ENCODE measurements around the gene FKBP4. TPM values are rescaled to one million over a fixed set of nuclear protein-coding genes. Genes with fewer than 3 reads are reported as not detected.

FKBP4 gene
- total and polyA plus RNA-seq, 2 donors (not counting 3 experiments of a cell fraction or from before 2014, with no cell fraction given) = 31.0 to 85.6 TPM

DNA sequence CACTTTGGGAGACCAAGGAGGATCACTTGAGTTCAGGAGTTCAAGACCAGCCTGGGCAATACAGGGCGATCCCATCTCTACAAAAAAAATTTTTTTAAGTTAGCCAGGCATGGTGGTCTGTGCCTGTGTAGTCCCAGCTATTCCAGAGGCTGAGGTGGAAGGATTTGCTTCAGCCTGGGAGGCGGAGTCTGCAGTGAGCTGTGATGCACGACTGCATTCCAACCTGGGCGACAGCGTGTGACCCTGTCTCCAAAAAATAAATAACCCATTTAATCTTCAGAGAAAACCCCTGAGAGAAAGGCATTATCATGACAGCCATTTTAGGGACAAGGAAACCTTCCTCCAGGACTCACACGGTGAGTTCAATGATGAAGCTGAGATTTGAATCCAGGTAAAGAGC is 3.7 kb upstream of the FKBP4 start:
- no peak overlapping the region for H3K9ac ChIP-seq (replicated peaks; ENCODE audit: extremely low read depth, insufficient read depth, low read length)
- H3K9me1 ChIP-seq (replicated peaks; ENCODE audit: control insufficient read depth, extremely low read depth, insufficient read depth, low read length) = no peaks in the 10 kb centered on the region
- ChIA-PET CTCF (no interaction called here), POLR2A (no interaction called here)
- no peaks in the 10 kb centered on the region for H3K36me3 ChIP-seq (ENCODE audit: control insufficient read depth in 2 of 2, extremely low read depth in 1 of 2, insufficient read depth in 2 of 2, low read length in 2 of 2)
- intact Hi-C loops (cut with micrococcal nuclease) = no loop called here
- no peak overlapping the region for H3K27ac ChIP-seq (ENCODE audit: insufficient read depth, low read depth, low read length)
- FAIRE-seq = no peak
- peaks cover 5 to 14% of the 10 kb centered on the region in 2 experiments for H3K27me3 ChIP-seq (ENCODE audit: control insufficient read depth in 2 of 2, insufficient read depth in 2 of 2, low read length in 2 of 2)
- H4K20me1 ChIP-seq (replicated peaks; ENCODE audit: control insufficient read depth, extremely low read depth, insufficient read depth, low read length) = no peaks in the 10 kb centered on the region
- no peak overlapping the region for H2AFZ ChIP-seq (ENCODE audit: low read depth, low read length)
- no peak overlapping the region for H3K4me3 ChIP-seq (replicated peaks in 1 of 3; ENCODE audit: insufficient read depth in 1 of 3, low read depth in 1 of 3, low read length in 3 of 3)
- H3K4me2 ChIP-seq (ENCODE audit: insufficient read depth, low read length) = no peak overlapping the region
- H3K9me3 ChIP-seq (replicated peaks; ENCODE audit: control insufficient read depth, insufficient read depth, low read length) = no peaks in the 10 kb centered on the region
- dilution Hi-C loops (cut with MboI; ENCODE audit: extremely low pct_ligation_motif_present, low sequenced_read_pairs) = no loop called here
- TF ChIP-seq, protein P1, sequence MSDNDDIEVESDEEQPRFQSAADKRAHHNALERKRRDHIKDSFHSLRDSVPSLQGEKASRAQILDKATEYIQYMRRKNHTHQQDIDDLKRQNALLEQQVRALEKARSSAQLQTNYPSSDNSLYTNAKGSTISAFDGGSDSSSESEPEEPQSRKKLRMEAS (IDR thresholded peaks at IDR 0.05; ENCODE audit: insufficient read depth, insufficient read length) = no peak
- TF ChIP-seq MYC (IDR thresholded peaks at IDR 0.05; ENCODE audit: low read depth, low read length) (no peak), FOS (IDR thresholded peaks at IDR 0.05; ENCODE audit: borderline replicate concordance, insufficient read depth, low read length) (no peak), POLR2AphosphoS5 (IDR thresholded peaks at IDR 0.05; ENCODE audit: insufficient read depth, low read depth, low read length) (no peak), EZH2 (IDR thresholded peaks at IDR 0.05; ENCODE audit: borderline replicate concordance, low read depth, low read length, severe bottlenecking) (no peak), JUN (IDR thresholded peaks at IDR 0.05; ENCODE audit: borderline replicate concordance, insufficient read depth, insufficient read length, low read depth) (no peak), GATA2 (IDR thresholded peaks at IDR 0.05; ENCODE audit: insufficient read depth, insufficient read length, low read depth, low read length) (no peak), POLR2A (IDR thresholded peaks at IDR 0.05; ENCODE audit: low read depth, low read length) (no peak)
- TF ChIP-seq, protein P2, sequence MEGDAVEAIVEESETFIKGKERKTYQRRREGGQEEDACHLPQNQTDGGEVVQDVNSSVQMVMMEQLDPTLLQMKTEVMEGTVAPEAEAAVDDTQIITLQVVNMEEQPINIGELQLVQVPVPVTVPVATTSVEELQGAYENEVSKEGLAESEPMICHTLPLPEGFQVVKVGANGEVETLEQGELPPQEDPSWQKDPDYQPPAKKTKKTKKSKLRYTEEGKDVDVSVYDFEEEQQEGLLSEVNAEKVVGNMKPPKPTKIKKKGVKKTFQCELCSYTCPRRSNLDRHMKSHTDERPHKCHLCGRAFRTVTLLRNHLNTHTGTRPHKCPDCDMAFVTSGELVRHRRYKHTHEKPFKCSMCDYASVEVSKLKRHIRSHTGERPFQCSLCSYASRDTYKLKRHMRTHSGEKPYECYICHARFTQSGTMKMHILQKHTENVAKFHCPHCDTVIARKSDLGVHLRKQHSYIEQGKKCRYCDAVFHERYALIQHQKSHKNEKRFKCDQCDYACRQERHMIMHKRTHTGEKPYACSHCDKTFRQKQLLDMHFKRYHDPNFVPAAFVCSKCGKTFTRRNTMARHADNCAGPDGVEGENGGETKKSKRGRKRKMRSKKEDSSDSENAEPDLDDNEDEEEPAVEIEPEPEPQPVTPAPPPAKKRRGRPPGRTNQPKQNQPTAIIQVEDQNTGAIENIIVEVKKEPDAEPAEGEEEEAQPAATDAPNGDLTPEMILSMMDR (IDR thresholded peaks at IDR 0.05; ENCODE audit: extremely low read depth in 1 of 2, insufficient read depth in 1 of 2, low read depth in 1 of 2, low read length in 2 of 2) = no peak
- peaks cover 5% of the 10 kb centered on the region for H3K79me2 ChIP-seq (ENCODE audit: control insufficient read depth, insufficient read depth, low read length)
- peaks cover 2% of the 10 kb centered on the region for H3K4me1 ChIP-seq (ENCODE audit: control insufficient read depth, extremely low read depth, insufficient read depth, low read length)
- BruUV-seq (replicated peaks) = no TSS peak
- DNase-seq (ENCODE audit: low read depth, low spot score) = no peak
